Motor neuron (in vitro differentiated cells): ENCODE data around the gene PRB2. TPM values are rescaled to one million over a fixed set of nuclear protein-coding genes. Genes with fewer than 3 reads are reported as not detected.
"Not testable (repeated sequence)": the region's sequence is repeated elsewhere in the genome, so short reads cannot be mapped to it uniquely, and the experiment has no call there.

Experiments
- ATAC-seq, 8 experiments: fragments of 200-7000 bp; cut with Tn5 transposase; replicated peaks in 6 of 8; 2 replicates each; pipeline ENCODE4 v1.8.0; 2021; ENCODE audit warnings: mild to moderate bottlenecking in 8 of 8, moderate library complexity in 8 of 8
- H3K27ac ChIP-seq, 2 donors: fragments of 250-450 bp; sonication (Bioruptor Pico); 2 replicates each; pipeline ENCODE4 v1.9.0; 2021; ENCODE audit warnings: antibody characterized with exemption in 2 of 2, mild to moderate bottlenecking in 2 of 2, moderate library complexity in 1 of 2
- H3K4me1 ChIP-seq, 2 donors: fragments of 250-450 bp; sonication (Bioruptor Pico); replicated peaks in 1 of 2; 2 replicates each; pipeline ENCODE4 v1.6.1; 2021; ENCODE audit warnings: antibody characterized with exemption in 2 of 2, mild to moderate bottlenecking in 2 of 2, moderate library complexity in 1 of 2
- H3K4me3 ChIP-seq, 5 donors: fragments of 250-450 bp; sonication (Bioruptor Pico); 2 replicates each; pipeline ENCODE4 v1.9.0; 2021; ENCODE audit warnings: antibody characterized with exemption in 5 of 5, mild to moderate bottlenecking in 5 of 5, moderate library complexity in 4 of 5
- WGBS, 10 experiments: fragments of 450-650 bp; shearing (Covaris generic); methylation state at CpG; one replicate each; pipeline ENCODE4 v1.0.0; 2022; 5-methylcytosine and 5-hydroxymethylcytosine counted together
- in situ Hi-C, 9 experiments: fragments of 400-800 bp; cut with MboI; loops; one replicate each; pipeline ENCODE4 v1.15.0; 2021; ENCODE audit warnings: low sequenced_read_pairs in 9 of 9, low pct_unique_long_range_greater_than_20kb in 2 of 9; ENCODE audit not compliant: unreplicated experiment in 9 of 9
- total RNA-seq, 8 experiments: library from RNA; unstranded; fragments of 300-600 nt; gene quantifications; 2 replicates each; pipeline versions ENCODE4 v1.2.3 to v1.2.4, GENCODE V29; 2022

The PRB2 gene
- 100 to 1,000 TPM in 1 of 8 experiments, 10 to 100 TPM in 1, 1 to 10 TPM in 3, under 1 TPM in 1, not detected in 2; 0.83 to 152 (median 1.1) TPM for total RNA-seq

GRCh38 chr12:11395467-11395866 lies at the start of gene PRB2:
PRB2 (minus strand) TSS chr12:11395567; CDS start chr12:11395529, 38 bp downstream.
- in situ Hi-C loops, ATAC-seq, H3K27ac ChIP-seq, H3K4me3 ChIP-seq, H3K4me1 ChIP-seq: not testable (repeated sequence)
- WGBS, 10 experiments, result no CpG with 5 or more reads among the region's 1 CpG

- ATAC-seq, result no peak
- no peak overlapping the region for H3K27ac ChIP-seq
- WGBS, 10 experiments, result 27 to 88% (median 83%) methylated on average over 1 to 2 of the region's 2 CpGs; no CpG with 5 or more reads in 7 of the 10 experiments
- H3K4me1 ChIP-seq, result no peaks in the 10 kb centered on the region
- H3K4me3 ChIP-seq, result no peak overlapping the region
- in situ Hi-C loops, result no loop called here
Observed at GRCh38 chr12:11437966-11438365, 42.6 kb upstream of the PRB2 start.

- no peak overlapping the region for H3K27ac ChIP-seq
- in situ Hi-C loops, result no loop called here
- H3K4me1 ChIP-seq, result no peaks in the 10 kb centered on the region
- ATAC-seq, result no peak
- WGBS, 10 experiments, result 0 to 72% (median 44%) methylated on average over 1 to 4 of the region's 4 CpGs; no CpG with 5 or more reads in 2 of the 10 experiments
- no peak overlapping the region for H3K4me3 ChIP-seq
Observed at GRCh38 chr12:11433664-11434063, 38.3 kb upstream of the PRB2 start.

- no peak for ATAC-seq
- in situ Hi-C loops, result no loop called here
- H3K4me1 ChIP-seq, result no peaks in the 10 kb centered on the region
- 78 to 100% (median 80%) methylated on average over 1 to 4 of the region's 4 CpGs; no CpG with 5 or more reads in 5 of the 10 experiments for WGBS, 10 experiments
- H3K4me3 ChIP-seq, result no peak overlapping the region
- no peak overlapping the region for H3K27ac ChIP-seq
Observed at GRCh38 chr12:11431486-11431885, 36.1 kb upstream of the PRB2 start.

- ATAC-seq, result no peak
- in situ Hi-C loops, result no loop called here
- H3K4me3 ChIP-seq, result no peak overlapping the region
- H3K27ac ChIP-seq, result no peak overlapping the region
- 45 to 100% (median 95%) methylated on average over 1 of the region's 1 CpG for WGBS, 10 experiments
- H3K4me1 ChIP-seq, result no peaks in the 10 kb centered on the region
Observed at GRCh38 chr12:11427341-11427740, 32.0 kb upstream of the PRB2 start.

GRCh38 chr12:11412731-11413130 lies 17.4 kb upstream of the PRB2 start:
- H3K27ac ChIP-seq, result no peak overlapping the region
- no peak overlapping the region for H3K4me3 ChIP-seq
- in situ Hi-C loops, result no loop called here
- no peak for ATAC-seq
- no peaks in the 10 kb centered on the region for H3K4me1 ChIP-seq

- in situ Hi-C loops, result no loop called here
- Histone ChIP-seq H3K4me3 (no peak overlapping the region), H3K27ac (no peak overlapping the region), H3K4me1 (no peaks in the 10 kb centered on the region)
- peak in 1 of 8 experiments; percentile 23 for ATAC-seq
- WGBS, 10 experiments, result 0 to 83% (median 69%) methylated on average over 2 to 6 of the region's 6 CpGs; no CpG with 5 or more reads in 1 of the 10 experiments
Observed at GRCh38 chr12:11408096-11408495, 12.7 kb upstream of the PRB2 start.

GRCh38 chr12:11397366-11397765 lies 2.0 kb upstream of the PRB2 start:
- no peaks in the 10 kb centered on the region for H3K4me1 ChIP-seq
- 67 to 100% (median 75%) methylated on average over 1 of the region's 1 CpG; no CpG with 5 or more reads in 6 of the 10 experiments for WGBS, 10 experiments
- in situ Hi-C loops, result no loop called here
- no peak overlapping the region for H3K4me3 ChIP-seq
- no peak for ATAC-seq
- H3K27ac ChIP-seq, result no peak overlapping the region

- in situ Hi-C loops, H3K27ac ChIP-seq, H3K4me1 ChIP-seq, ATAC-seq, H3K4me3 ChIP-seq: not testable (repeated sequence)
- WGBS, 10 experiments, result 38 to 100% (median 85%) methylated on average over 1 to 2 of the region's 3 CpGs; no CpG with 5 or more reads in 4 of the 10 experiments
Observed at GRCh38 chr12:11391456-11391855, 3.9 kb downstream of the PRB2 start.

- H3K27ac ChIP-seq, H3K4me3 ChIP-seq, ATAC-seq, in situ Hi-C loops, H3K4me1 ChIP-seq: not testable (repeated sequence)
- no CpG with 5 or more reads among the region's 3 CpGs for WGBS, 10 experiments
Observed at GRCh38 chr12:11377420-11377819, 17.9 kb downstream of the PRB2 start.

GRCh38 chr12:11361151-11361550 lies 34.2 kb downstream of the PRB2 start:
- Histone ChIP-seq H3K4me1 (no peaks in the 10 kb centered on the region), H3K4me3 (no peak overlapping the region), H3K27ac (no peak overlapping the region)
- ATAC-seq, result peak in 3 of 8 experiments; percentile 33 to 85 (median 52)
- in situ Hi-C loops, result no loop called here

GRCh38 chr12:11360205-11360883 lies 35.0 kb downstream of the PRB2 start:
- 10 to 86% (median 62%) methylated on average over 1 of the region's 1 CpG; no CpG with 5 or more reads in 2 of the 10 experiments for WGBS, 10 experiments
- ATAC-seq, result peak in 1 of 8 experiments; percentile 34
- in situ Hi-C loops, H3K4me1 ChIP-seq, H3K27ac ChIP-seq, H3K4me3 ChIP-seq: not testable (repeated sequence)

GRCh38 chr12:11351736-11352135 lies 43.6 kb downstream of the PRB2 start:
- in situ Hi-C loops, ATAC-seq: not testable (repeated sequence)

GRCh38 chr12:11348439-11348838 lies 46.9 kb downstream of the PRB2 start:
- Histone ChIP-seq H3K4me1 (no peaks in the 10 kb centered on the region), H3K27ac (no peak overlapping the region), H3K4me3 (no peak overlapping the region)
- no peak for ATAC-seq
- WGBS, 10 experiments, result 80 to 98% (median 85%) methylated on average over 1 to 6 of the region's 9 CpGs; no CpG with 5 or more reads in 7 of the 10 experiments
- in situ Hi-C loops, result loop anchor here in 1 of 9 experiments (25.0 kb wide), 1 partner anchor 111 kb away; no protein-coding TSS in a partner anchor

More at GRCh38 chr12:11351736-11352135, 43.6 kb downstream of the PRB2 start:
- H3K27ac ChIP-seq, H3K4me3 ChIP-seq, H3K4me1 ChIP-seq: not testable (repeated sequence)
- no CpG with 5 or more reads among the region's 2 CpGs for WGBS, 10 experiments
